Measurements from ENCODE around the gene COX20. TPM values are rescaled to one million over a fixed set of nuclear protein-coding genes. Genes with fewer than 3 reads are reported as not detected.
"Not testable (repeated sequence)": the region's sequence is repeated elsewhere in the genome, so short reads cannot be mapped to it uniquely, and the experiment has no call there.

COX20 gene
- total and polyA plus RNA-seq, 5 donors from 2014 or later: 25.8 to 42.2 (median 32.9) TPM

DNA sequence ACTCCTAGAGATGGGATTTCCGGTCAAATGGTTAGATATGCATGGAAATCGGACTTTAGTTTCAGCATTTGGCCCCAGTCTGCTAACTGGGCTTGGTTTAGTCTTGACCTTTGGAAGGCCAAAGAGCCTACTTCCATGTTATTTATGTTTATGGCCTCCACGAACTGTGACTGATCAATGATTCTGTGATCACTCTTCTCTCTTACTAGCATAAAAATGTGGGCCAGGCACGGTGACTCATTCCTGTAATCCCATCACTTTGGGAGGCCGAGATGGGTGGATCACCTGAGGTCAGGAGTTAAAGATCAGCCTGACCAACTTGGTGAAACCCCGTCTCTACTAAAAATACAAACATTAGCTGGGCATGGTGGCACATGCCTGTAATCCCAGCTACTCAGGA is 40.9 kb upstream of the COX20 start:
- peaks cover 14% of the 10 kb centered on the region for H3K27me3 Mint-ChIP-seq
- H3K27me3 ChIP-seq (ENCODE audit: control insufficient read depth, insufficient read depth, low read length); ATAC-seq (ENCODE audit: low read depth in 2 of 2); H3K27ac Mint-ChIP-seq; H3K9me3 Mint-ChIP-seq; DNase-seq; H3K36me3 ChIP-seq (ENCODE audit: control insufficient read depth, insufficient read depth, low read length); H3K4me3 ChIP-seq (ENCODE audit: low read depth, low read length); H3K4me3 Mint-ChIP-seq; H3K9me3 ChIP-seq (ENCODE audit: control insufficient read depth in 2 of 2, low read length in 2 of 2); H3K4me1 Mint-ChIP-seq; H3K27ac ChIP-seq (ENCODE audit: insufficient read depth, low read length, poor library complexity, severe bottlenecking); H3K4me1 ChIP-seq (ENCODE audit: control insufficient read depth, insufficient read depth, low read length, poor library complexity, severe bottlenecking); H3K36me3 Mint-ChIP-seq: not testable (repeated sequence)

DNA sequence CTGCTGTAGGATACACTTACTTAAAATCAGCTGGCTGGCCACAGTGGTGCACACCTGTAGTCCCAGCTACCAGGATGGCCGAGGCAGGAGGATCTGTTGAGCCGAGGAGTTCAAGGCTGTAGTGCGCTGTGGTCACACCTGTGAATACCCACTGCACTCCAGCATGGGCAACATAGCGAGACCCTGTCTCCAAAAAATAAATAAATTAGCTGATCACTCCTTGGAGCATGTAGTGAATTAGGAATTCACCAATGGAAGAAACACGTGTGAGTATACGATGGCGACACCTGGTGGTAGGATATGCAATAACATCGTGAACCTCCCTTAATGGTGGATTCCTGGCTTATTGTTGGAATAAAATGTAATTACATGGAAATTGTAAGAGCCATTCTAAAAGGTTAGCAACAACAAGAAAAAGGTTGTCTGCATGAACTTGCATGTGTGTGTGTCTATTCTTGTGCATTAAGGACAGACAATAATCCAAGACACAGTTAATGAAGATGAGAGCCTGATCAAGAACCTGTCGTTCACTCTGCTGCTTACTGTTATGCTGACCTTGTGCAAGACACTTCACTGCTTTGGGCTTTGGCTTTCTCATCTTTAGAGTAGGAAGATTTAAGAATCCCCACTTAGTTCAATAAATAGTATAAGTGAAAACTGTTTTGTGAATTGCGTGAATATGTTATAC is 38.6 kb upstream of the COX20 start:
- no peaks in the 10 kb centered on the region for H3K36me3 Mint-ChIP-seq

DNA sequence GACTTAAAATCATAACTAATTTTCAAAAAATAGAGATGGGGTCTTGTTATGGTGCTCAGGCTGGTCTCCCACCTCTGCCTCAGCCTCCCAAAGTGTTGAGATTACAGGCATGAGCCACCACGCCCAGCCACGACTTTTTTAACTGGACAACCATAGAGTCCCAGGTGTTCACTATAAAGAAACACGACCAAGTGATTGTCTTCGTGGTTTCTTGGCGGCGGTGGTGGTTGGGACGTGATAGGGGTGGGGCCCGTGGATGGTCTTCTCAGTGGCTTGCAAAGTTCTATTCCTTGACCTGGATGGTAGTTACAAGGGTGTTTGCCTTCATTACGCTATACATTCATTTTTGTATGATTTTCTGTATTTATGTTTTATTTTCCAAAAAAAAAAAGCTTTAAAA is 34.6 kb upstream of the COX20 start:
- Histone ChIP-seq H3K27ac (ENCODE audit: insufficient read depth, low read length, poor library complexity, severe bottlenecking) (no peak overlapping the region), H3K4me3 (ENCODE audit: low read depth, low read length) (no peak overlapping the region), H3K36me3 (ENCODE audit: control insufficient read depth, insufficient read depth, low read length) (no peaks in the 10 kb centered on the region), H3K4me1 (ENCODE audit: control insufficient read depth, insufficient read depth, low read length, poor library complexity, severe bottlenecking) (peaks cover 4% of the 10 kb centered on the region), H3K9me3 (ENCODE audit: control insufficient read depth in 2 of 2, low read length in 2 of 2) (no peaks in the 10 kb centered on the region), H3K27me3 (ENCODE audit: control insufficient read depth, insufficient read depth, low read length) (no peaks in the 10 kb centered on the region)
- peaks cover 23% of the 10 kb centered on the region for H3K27me3 Mint-ChIP-seq
- H3K36me3 Mint-ChIP-seq: no peaks in the 10 kb centered on the region
- no peak for DNase-seq
- H3K27ac Mint-ChIP-seq: peak overlapping the region in 1 of 3 donors; percentile 48
- H3K9me3 Mint-ChIP-seq: peaks cover 0 to 1% (median 0%) of the 10 kb centered on the region in 7 donors
- no peak for ATAC-seq (ENCODE audit: low read depth in 2 of 2)
- no peak overlapping the region for H3K4me3 Mint-ChIP-seq
- peaks cover 0 to 5% (median 2%) of the 10 kb centered on the region in 4 donors for H3K4me1 Mint-ChIP-seq

More for the DNA sequence above, 38.6 kb upstream of the COX20 start:
- ATAC-seq (ENCODE audit: low read depth in 2 of 2) (no peak), DNase-seq (peak; percentile 35 to 57 (median 52))
- peaks cover 0 to 5% (median 2%) of the 10 kb centered on the region in 4 donors for H3K4me1 Mint-ChIP-seq
- Histone ChIP-seq H3K9me3 (ENCODE audit: control insufficient read depth in 2 of 2, low read length in 2 of 2) (no peaks in the 10 kb centered on the region), H3K36me3 (ENCODE audit: control insufficient read depth, insufficient read depth, low read length) (no peaks in the 10 kb centered on the region), H3K4me3 (ENCODE audit: low read depth, low read length) (no peak overlapping the region), H3K27ac (ENCODE audit: insufficient read depth, low read length, poor library complexity, severe bottlenecking) (no peak overlapping the region), H3K4me1 (ENCODE audit: control insufficient read depth, insufficient read depth, low read length, poor library complexity, severe bottlenecking) (peaks cover 4% of the 10 kb centered on the region), H3K27me3 (ENCODE audit: control insufficient read depth, insufficient read depth, low read length) (no peaks in the 10 kb centered on the region)
- H3K27ac Mint-ChIP-seq: no peak overlapping the region
- H3K9me3 Mint-ChIP-seq: no peaks in the 10 kb centered on the region
- no peak overlapping the region for H3K4me3 Mint-ChIP-seq
- H3K27me3 Mint-ChIP-seq: peaks cover 19% of the 10 kb centered on the region

DNA sequence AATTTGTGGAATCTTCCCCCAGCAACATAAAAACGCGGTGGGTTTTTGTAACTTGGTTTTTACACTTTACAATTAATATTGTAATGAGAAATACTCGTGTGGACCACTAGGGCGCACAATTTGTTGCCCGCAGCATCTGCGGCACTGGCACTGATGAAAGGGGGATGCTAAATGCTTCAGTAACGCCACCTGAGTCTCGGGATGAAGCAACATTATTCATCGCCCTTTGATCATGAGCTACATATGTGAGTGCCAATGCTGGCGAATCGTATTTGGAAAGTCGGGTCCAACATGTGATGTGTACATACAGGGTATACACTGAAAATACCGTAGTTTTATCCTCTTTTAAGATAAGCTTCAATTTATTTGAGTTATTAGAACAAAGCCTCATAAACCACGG is 34.2 kb upstream of the COX20 start:
- Mint-ChIP-seq H3K4me1 (peaks cover 0 to 5% (median 2%) of the 10 kb centered on the region in 4 donors), H3K4me3 (no peak overlapping the region), H3K9me3 (peaks cover 0 to 1% (median 0%) of the 10 kb centered on the region in 7 donors), H3K27ac (no peak overlapping the region), H3K36me3 (no peaks in the 10 kb centered on the region), H3K27me3 (peaks cover 24% of the 10 kb centered on the region)
- Histone ChIP-seq H3K27ac (ENCODE audit: insufficient read depth, low read length, poor library complexity, severe bottlenecking) (no peak overlapping the region), H3K27me3 (ENCODE audit: control insufficient read depth, insufficient read depth, low read length) (no peaks in the 10 kb centered on the region), H3K4me3 (ENCODE audit: low read depth, low read length) (no peak overlapping the region), H3K4me1 (ENCODE audit: control insufficient read depth, insufficient read depth, low read length, poor library complexity, severe bottlenecking) (peaks cover 4% of the 10 kb centered on the region), H3K36me3 (ENCODE audit: control insufficient read depth, insufficient read depth, low read length) (no peaks in the 10 kb centered on the region), H3K9me3 (ENCODE audit: control insufficient read depth in 2 of 2, low read length in 2 of 2) (no peaks in the 10 kb centered on the region)
- peak; percentile 70 to 85 for ATAC-seq (ENCODE audit: low read depth in 2 of 2)
- DNase-seq: peak; percentile 32 to 62 (median 45)

DNA sequence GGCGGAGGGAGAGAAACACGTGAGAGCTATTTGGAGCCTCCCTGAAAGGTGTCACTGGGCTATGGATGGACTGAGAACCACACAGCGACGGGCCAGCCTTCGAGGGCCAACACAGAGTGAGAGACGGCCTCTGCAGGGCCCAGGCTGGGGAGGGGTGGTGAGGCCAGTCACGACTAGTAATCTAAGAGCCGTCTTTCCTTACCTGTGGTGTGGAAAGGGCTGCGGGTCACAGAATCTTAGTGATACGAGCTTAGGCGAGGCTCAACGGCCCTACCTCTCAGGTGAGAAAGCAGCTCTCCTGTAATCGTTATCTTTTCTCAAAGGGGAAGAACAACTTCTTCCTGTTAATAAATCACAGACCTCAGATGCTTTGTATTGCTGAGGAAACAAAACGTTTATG is 33.4 kb upstream of the COX20 start:
- no peak for ATAC-seq (ENCODE audit: low read depth in 2 of 2)
- H3K36me3 ChIP-seq (ENCODE audit: control insufficient read depth, insufficient read depth, low read length): no peaks in the 10 kb centered on the region
- H3K27ac Mint-ChIP-seq: no peak overlapping the region
- H3K4me3 Mint-ChIP-seq: no peak overlapping the region
- H3K9me3 ChIP-seq (ENCODE audit: control insufficient read depth in 2 of 2, low read length in 2 of 2): no peaks in the 10 kb centered on the region
- H3K9me3 Mint-ChIP-seq: peaks cover 0 to 1% (median 0%) of the 10 kb centered on the region in 7 donors
- H3K27me3 ChIP-seq (ENCODE audit: control insufficient read depth, insufficient read depth, low read length): no peaks in the 10 kb centered on the region
- H3K4me1 Mint-ChIP-seq: peaks cover 0 to 4% (median 1%) of the 10 kb centered on the region in 4 donors
- H3K27me3 Mint-ChIP-seq: peaks cover 19% of the 10 kb centered on the region
- no peak overlapping the region for H3K27ac ChIP-seq (ENCODE audit: insufficient read depth, low read length, poor library complexity, severe bottlenecking)
- H3K4me1 ChIP-seq (ENCODE audit: control insufficient read depth, insufficient read depth, low read length, poor library complexity, severe bottlenecking): peaks cover 4% of the 10 kb centered on the region
- no peaks in the 10 kb centered on the region for H3K36me3 Mint-ChIP-seq
- no peak overlapping the region for H3K4me3 ChIP-seq (ENCODE audit: low read depth, low read length)
- DNase-seq: no peak

DNA sequence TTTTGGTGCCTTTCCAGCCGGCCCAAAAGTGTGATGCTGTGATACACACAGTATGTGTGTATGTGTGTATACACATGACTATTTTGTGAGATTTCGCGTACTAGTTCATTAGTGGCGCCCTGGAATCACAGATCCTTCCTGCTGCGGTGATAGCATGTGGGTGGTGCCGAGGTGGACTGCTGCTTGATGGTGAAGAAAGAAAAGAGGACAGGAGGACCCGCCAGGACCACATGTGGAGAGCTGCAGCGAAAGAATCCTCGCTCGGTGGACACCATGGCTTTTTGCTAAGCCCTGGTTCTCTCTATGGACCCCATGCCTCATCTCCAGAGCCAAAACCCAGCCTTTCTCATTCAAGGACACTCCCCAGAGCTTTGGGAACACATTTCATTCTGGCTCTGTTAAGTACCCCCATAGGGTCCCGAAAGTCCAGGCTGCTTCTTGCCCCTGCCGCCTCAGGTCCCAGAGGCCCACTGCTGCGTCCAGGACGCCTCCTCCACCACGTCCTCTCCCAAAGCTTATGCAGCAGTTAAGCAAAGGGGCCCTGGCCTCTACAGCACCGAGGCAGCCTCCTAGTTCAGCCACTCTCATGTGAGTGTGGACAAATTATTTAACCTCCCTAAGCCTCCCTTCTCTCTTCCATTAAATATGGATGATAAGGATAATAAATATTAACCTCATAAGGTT is 32.8 kb upstream of the COX20 start:
- Mint-ChIP-seq H3K4me3 (no peak overlapping the region), H3K4me1 (peaks cover 0 to 4% (median under 1%) of the 10 kb centered on the region in 4 donors), H3K27me3 (peaks cover 19% of the 10 kb centered on the region), H3K27ac (peak overlapping the region in 1 of 3 donors; percentile 48), H3K36me3 (no peaks in the 10 kb centered on the region), H3K9me3 (peaks cover 0 to 1% (median 0%) of the 10 kb centered on the region in 7 donors)
- Histone ChIP-seq H3K27me3 (ENCODE audit: control insufficient read depth, insufficient read depth, low read length) (no peaks in the 10 kb centered on the region), H3K4me3 (ENCODE audit: low read depth, low read length) (no peak overlapping the region), H3K4me1 (ENCODE audit: control insufficient read depth, insufficient read depth, low read length, poor library complexity, severe bottlenecking) (peaks cover 4% of the 10 kb centered on the region), H3K9me3 (ENCODE audit: control insufficient read depth in 2 of 2, low read length in 2 of 2) (no peaks in the 10 kb centered on the region), H3K36me3 (ENCODE audit: control insufficient read depth, insufficient read depth, low read length) (no peaks in the 10 kb centered on the region), H3K27ac (ENCODE audit: insufficient read depth, low read length, poor library complexity, severe bottlenecking) (no peak overlapping the region)
- ATAC-seq (ENCODE audit: low read depth in 2 of 2) (no peak), DNase-seq (no peak)

DNA sequence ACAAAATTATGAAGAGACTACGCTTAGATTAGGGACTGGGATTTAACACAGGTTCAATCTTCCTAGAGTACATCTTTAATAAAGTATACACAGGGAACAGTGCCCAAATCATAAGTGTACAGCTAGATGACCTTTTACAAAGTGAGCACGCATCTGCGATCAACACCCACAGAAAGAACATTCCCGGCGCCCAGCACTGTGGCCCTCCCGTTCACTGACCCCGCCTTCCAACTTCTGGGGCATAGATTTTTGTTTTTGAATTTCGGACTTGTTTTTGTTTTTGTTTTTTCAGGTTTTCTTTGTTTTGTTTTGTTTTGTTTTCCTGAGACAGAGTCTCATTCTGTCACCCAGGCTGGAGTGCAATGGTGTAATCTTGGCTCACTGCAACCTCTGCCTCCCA is 30.6 kb upstream of the COX20 start:
- DNase-seq (no peak), ATAC-seq (ENCODE audit: low read depth in 2 of 2) (no peak)
- Mint-ChIP-seq H3K4me3 (no peak overlapping the region), H3K36me3 (no peaks in the 10 kb centered on the region), H3K27me3 (peaks cover 6% of the 10 kb centered on the region), H3K27ac (peak overlapping the region in 1 of 3 donors; percentile 73), H3K4me1 (peaks cover 0 to 4% (median under 1%) of the 10 kb centered on the region in 4 donors), H3K9me3 (peaks cover 0 to 1% (median 0%) of the 10 kb centered on the region in 7 donors)
- Histone ChIP-seq H3K27me3 (ENCODE audit: control insufficient read depth, insufficient read depth, low read length) (no peaks in the 10 kb centered on the region), H3K9me3 (ENCODE audit: control insufficient read depth in 2 of 2, low read length in 2 of 2) (no peaks in the 10 kb centered on the region), H3K4me1 (ENCODE audit: control insufficient read depth, insufficient read depth, low read length, poor library complexity, severe bottlenecking) (peaks cover 4% of the 10 kb centered on the region), H3K27ac (ENCODE audit: insufficient read depth, low read length, poor library complexity, severe bottlenecking) (no peak overlapping the region), H3K36me3 (ENCODE audit: control insufficient read depth, insufficient read depth, low read length) (no peaks in the 10 kb centered on the region), H3K4me3 (ENCODE audit: low read depth, low read length) (no peak overlapping the region)
